ENCODE data around the gene IFNGR1.

IFNGR1 gene

GRCh38 chr6:137150072-137150471 lies 69.1 kb downstream of the IFNGR1 start:
- DNase-seq (ENCODE audit: low read depth) = no peak

- no peak for DNase-seq (ENCODE audit: low read depth)
Observed at GRCh38 chr6:137149035-137149393, 70.2 kb downstream of the IFNGR1 start.

GRCh38 chr6:137148306-137149034 lies 70.7 kb downstream of the IFNGR1 start:
- DNase-seq (ENCODE audit: low read depth) = no peak
